ENCODE results near the gene GALNT2.

DNA sequence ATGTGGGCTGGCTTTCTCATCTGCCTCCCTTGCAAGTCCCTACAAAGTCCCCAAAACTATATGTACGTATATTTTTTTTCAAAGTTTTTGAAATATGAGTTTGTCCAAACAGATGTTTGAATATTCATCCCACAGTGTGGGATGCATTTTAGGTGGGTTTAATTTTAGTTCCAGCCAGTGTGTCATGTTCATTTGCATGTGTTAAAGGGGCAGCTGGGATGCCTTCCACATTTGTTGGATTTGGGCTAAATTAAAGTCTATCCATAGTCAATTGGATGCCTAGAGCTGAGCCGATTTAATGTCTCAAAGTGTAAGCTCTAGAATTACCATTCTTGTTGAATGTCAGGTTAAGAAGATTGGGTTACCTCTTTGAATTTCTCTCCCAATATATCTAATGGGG, 139.2 kb downstream of the GALNT2 start:
- TF ChIP-seq BHLHE40 (IDR thresholded peaks at IDR 0.05; ENCODE audit: low read depth, low read length) (no peak), MYC (IDR thresholded peaks at IDR 0.05; ENCODE audit: borderline replicate concordance, low read length) (no peak)

Measured in A549 (cell line).